ENCODE results near the gene ZFPM1.

DNA sequence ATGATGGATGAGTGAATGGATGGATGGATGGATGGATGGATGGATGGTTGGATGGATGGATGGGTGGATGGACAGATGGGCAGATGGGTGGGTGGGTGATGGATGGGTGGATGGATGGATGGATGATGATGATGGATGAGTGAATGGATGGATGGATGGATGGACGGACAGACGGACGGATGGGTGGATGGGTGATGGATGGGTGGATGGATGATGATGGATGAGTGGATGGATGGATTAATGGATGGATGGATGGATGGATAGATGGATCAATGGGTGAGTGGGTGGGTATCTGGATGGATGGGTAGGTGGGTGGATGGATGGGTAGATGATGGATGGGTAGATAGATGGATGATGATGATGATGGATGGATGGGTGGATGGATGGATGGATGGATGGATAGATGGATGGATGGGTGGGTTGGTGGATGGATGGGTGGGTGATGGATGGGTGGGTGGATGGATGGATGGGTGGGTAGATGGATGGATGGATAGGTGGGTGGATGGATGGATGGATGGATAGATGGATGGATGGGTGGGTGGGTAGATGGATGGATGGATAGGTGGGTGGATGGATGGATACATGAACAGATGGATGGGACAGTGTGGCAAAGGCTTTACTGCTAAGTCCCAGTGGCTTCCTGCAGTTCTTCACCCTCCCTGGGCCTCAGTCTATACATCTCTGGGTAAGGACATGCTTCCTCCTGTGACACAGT is 30.2 kb upstream of the ZFPM1 start:
- TF ChIP-seq SUZ12 (IDR thresholded peaks at IDR 0.05; ENCODE audit: extremely low read depth, insufficient read depth, insufficient read length): no peak
- no peak for TF ChIP-seq ZNF274 (IDR thresholded peaks at IDR 0.05; ENCODE audit: low read depth, low read length)
